OCI-LY1 (cell line): Measurements from ENCODE around the gene PTPRD.
A peak's percentile ranks its signal among the peaks of the same experiment; 100 is the strongest.

Experiments used
- H2AFZ ChIP-seq: fragments of 200-600 bp; sonication (generic), shearing (Covaris generic); 2 replicates; pipeline ENCODE4 v1.6.0; 2014; ENCODE audit warnings: antibody characterized with exemption, mild to moderate bottlenecking, low read length
- H3F3A ChIP-seq: fragments of 200-600 bp; sonication (generic), shearing (Covaris generic); 2 replicates; pipeline ENCODE4 v1.6.0; 2014; ENCODE audit warnings: mild to moderate bottlenecking, antibody characterized with exemption, low read length, moderate library complexity; ENCODE audit not compliant: insufficient read depth
- H3K27ac ChIP-seq: fragments of 200-600 bp; sonication (generic); 2 replicates; pipeline ENCODE4 v1.5.1; 2014; ENCODE audit warnings: low read length, mixed run types, mild to moderate bottlenecking, low read depth; ENCODE audit not compliant: poor library complexity, severe bottlenecking
- H3K27me3 ChIP-seq: fragments of 200-600 bp; sonication (generic); 2 replicates; pipeline ENCODE4 v1.6.0; 2014; ENCODE audit warnings: antibody characterized with exemption, mild to moderate bottlenecking, low read length, moderate library complexity; ENCODE audit not compliant: insufficient read depth
- H3K36me3 ChIP-seq: fragments of 200-600 bp; sonication (generic); 2 replicates; pipeline ENCODE4 v1.6.1; 2014; ENCODE audit warnings: mild to moderate bottlenecking, antibody characterized with exemption, low read length, moderate library complexity, mixed read lengths; ENCODE audit not compliant: insufficient read depth
- H3K4me1 ChIP-seq: fragments of 200-600 bp; sonication (generic); 2 replicates; pipeline ENCODE4 v1.5.1; 2014; ENCODE audit warnings: mild to moderate bottlenecking, low read length, moderate library complexity; ENCODE audit not compliant: insufficient read depth, severe bottlenecking
- H3K4me2 ChIP-seq: fragments of 200-600 bp; sonication (generic), shearing (Covaris generic); 2 replicates; pipeline ENCODE4 v1.6.1; 2014; ENCODE audit warnings: low read length
- H3K4me3 ChIP-seq: fragments of 200-600 bp; sonication (generic); 2 replicates; pipeline ENCODE4 v1.5.1; 2014; ENCODE audit warnings: low read length, low read depth, mild to moderate bottlenecking, mixed read lengths; ENCODE audit not compliant: poor library complexity, severe bottlenecking
- H3K79me2 ChIP-seq: fragments of 200-600 bp; shearing (Covaris generic); 2 replicates; pipeline ENCODE4 v1.6.1; 2016; ENCODE audit warnings: mixed run types, low read length, mixed read lengths; ENCODE audit not compliant: insufficient read depth
- H3K9ac ChIP-seq: fragments of 200-600 bp; sonication (generic), shearing (Covaris generic); 2 replicates; pipeline ENCODE4 v1.6.1; 2014; ENCODE audit warnings: mild to moderate bottlenecking, low read length, mixed read lengths
- H3K9me2 ChIP-seq: fragments of 200-600 bp; sonication (generic), shearing (Covaris generic); 2 replicates; pipeline ENCODE4 v1.6.1; 2014; ENCODE audit warnings: low read depth, mild to moderate bottlenecking, low read length, mixed read lengths
- H3K9me3 ChIP-seq: fragments of 200-600 bp; shearing (Covaris generic); 2 replicates; pipeline ENCODE4 v1.6.1; 2014; ENCODE audit warnings: low read length, mixed read lengths
- H4K20me1 ChIP-seq: fragments of 200-600 bp; sonication (generic), shearing (Covaris generic); 2 replicates; pipeline ENCODE4 v1.6.0; 2016; ENCODE audit warnings: mild to moderate bottlenecking, low read length; ENCODE audit not compliant: insufficient read depth
- CTCF ChIP-seq: fragments of 200-600 bp; sonication (generic), shearing (Covaris generic); IDR thresholded peaks from 2 replicates; pipeline ENCODE4 v1.5.1; 2017; ENCODE audit warnings: mild to moderate bottlenecking, antibody characterized with exemption, low read length, moderate library complexity, mixed read lengths
- EZH2 ChIP-seq: fragments of 200-600 bp; sonication (generic), shearing (Covaris generic); IDR thresholded peaks from 2 replicates; pipeline ENCODE4 v1.8.0; 2017; ENCODE audit warnings: borderline replicate concordance, mixed run types, mild to moderate bottlenecking, antibody characterized with exemption, low read length, moderate library complexity, mixed read lengths

Gene PTPRD

DNA sequence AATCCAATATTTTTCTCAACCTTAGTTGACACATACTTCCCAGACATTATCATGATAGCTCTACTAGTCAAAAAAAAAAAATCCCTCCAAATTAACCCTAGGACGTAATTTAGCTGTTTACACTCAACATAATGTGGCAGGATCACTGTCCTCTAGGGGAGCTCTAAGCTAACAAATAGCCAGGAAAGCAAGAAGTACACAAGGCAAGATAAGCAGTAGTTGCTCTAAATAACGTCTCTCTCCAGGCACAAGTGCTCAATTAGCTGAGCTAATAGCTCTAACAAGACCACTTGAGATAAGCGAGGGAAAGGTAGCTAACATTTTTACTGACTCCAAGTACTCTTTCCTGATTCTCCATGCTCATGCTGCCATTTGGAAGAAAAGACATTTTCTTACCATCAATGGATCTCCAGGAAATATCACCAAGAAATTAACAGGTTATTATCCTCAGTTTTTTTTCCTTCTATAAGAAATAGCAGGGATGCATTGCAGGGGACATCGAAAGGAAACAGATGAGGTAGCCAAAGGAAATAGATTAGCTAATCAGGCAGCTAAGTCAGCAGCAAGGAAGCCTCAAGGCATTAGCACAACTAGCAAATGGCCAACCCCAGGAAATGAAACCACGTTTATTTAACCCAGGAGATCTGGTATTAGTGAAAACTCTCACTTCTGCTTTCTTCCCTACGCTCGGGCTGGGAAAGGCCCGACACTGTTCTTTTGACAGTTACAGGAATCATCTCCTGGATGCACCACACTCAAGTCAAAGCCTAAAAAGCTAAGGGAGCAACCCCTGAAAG is 614.1 kb downstream of the PTPRD start:
- H3K9me3 ChIP-seq = no peaks in the 10 kb centered on the region
- H3K79me2 ChIP-seq = no peaks in the 10 kb centered on the region
- H3K9ac ChIP-seq = no peak overlapping the region
- no peak overlapping the region for H3K4me3 ChIP-seq
- no peaks in the 10 kb centered on the region for H4K20me1 ChIP-seq
- no peaks in the 10 kb centered on the region for H3K36me3 ChIP-seq
- TF ChIP-seq EZH2 = no peak
- TF ChIP-seq CTCF = peak; percentile 47; the same call in 1 of the 2 replicates
- H3K4me1 ChIP-seq = no peaks in the 10 kb centered on the region
- no peak overlapping the region for H3K4me2 ChIP-seq
- no peak overlapping the region for H2AFZ ChIP-seq
- no peaks in the 10 kb centered on the region for H3K27me3 ChIP-seq
- H3K27ac ChIP-seq = no peak overlapping the region
- H3K9me2 ChIP-seq = no peaks in the 10 kb centered on the region
- H3F3A ChIP-seq = no peaks in the 10 kb centered on the region

- H3K27me3 ChIP-seq = no peaks in the 10 kb centered on the region
- no peak overlapping the region for H3K9ac ChIP-seq
- TF ChIP-seq CTCF (no peak), EZH2 (no peak)
- H3K36me3 ChIP-seq = no peaks in the 10 kb centered on the region
- H3K4me1 ChIP-seq = no peaks in the 10 kb centered on the region
- H2AFZ ChIP-seq = no peak overlapping the region
- no peaks in the 10 kb centered on the region for H3K9me2 ChIP-seq
- H3K4me3 ChIP-seq = no peak overlapping the region
- H3F3A ChIP-seq = no peaks in the 10 kb centered on the region
- no peaks in the 10 kb centered on the region for H3K9me3 ChIP-seq
- no peaks in the 10 kb centered on the region for H4K20me1 ChIP-seq
- H3K79me2 ChIP-seq = no peaks in the 10 kb centered on the region
- no peak overlapping the region for H3K27ac ChIP-seq
- H3K4me2 ChIP-seq = no peak overlapping the region
Measured at GRCh38 chr9:9997585-9997984, 615.2 kb downstream of the PTPRD start.

- Histone ChIP-seq H3K9me3 (no peaks in the 10 kb centered on the region), H3K27ac (no peak overlapping the region), H3K4me2 (no peak overlapping the region), H3K4me1 (no peaks in the 10 kb centered on the region), H3K4me3 (no peak overlapping the region), H4K20me1 (no peaks in the 10 kb centered on the region), H3K27me3 (no peaks in the 10 kb centered on the region), H3K9ac (no peak overlapping the region), H3K79me2 (no peaks in the 10 kb centered on the region), H2AFZ (no peak overlapping the region), H3F3A (no peaks in the 10 kb centered on the region), H3K9me2 (no peaks in the 10 kb centered on the region), H3K36me3 (no peaks in the 10 kb centered on the region)
- no peak for TF ChIP-seq EZH2
- no peak for TF ChIP-seq CTCF
Measured at GRCh38 chr9:9996259-9996658, 616.5 kb downstream of the PTPRD start.
